Osteocyte (in vitro differentiated cells): ENCODE measurements around the gene ARL5A. TPM values are rescaled to one million over a fixed set of nuclear protein-coding genes. Genes with fewer than 3 reads are reported as not detected.
A peak's percentile ranks its signal among the peaks of the same experiment; 100 is the strongest.
"Not testable (repeated sequence)": the region's sequence is repeated elsewhere in the genome, so short reads cannot be mapped to it uniquely, and the experiment has no call there.

Experiments
- DNase-seq: peaks from one replicate; pipeline ENCODE4 v3.0.0; 2021; ENCODE audit warnings: mixed read lengths; ENCODE audit not compliant: unreplicated experiment; ENCODE audit errors: extremely low spot score
- H3K27ac Mint-ChIP-seq: one replicate; pipeline ENCODE4 v1.8.0; 2021; ENCODE audit warnings: mild to moderate bottlenecking, mixed read lengths; ENCODE audit not compliant: unreplicated experiment
- H3K27me3 Mint-ChIP-seq: one replicate; pipeline ENCODE4 v1.8.0; 2021; ENCODE audit warnings: mixed read lengths; ENCODE audit not compliant: unreplicated experiment
- H3K36me3 Mint-ChIP-seq: one replicate; pipeline ENCODE4 v1.8.0; 2021; ENCODE audit warnings: mixed read lengths; ENCODE audit not compliant: unreplicated experiment
- H3K4me1 Mint-ChIP-seq: one replicate; pipeline ENCODE4 v1.8.0; 2021; ENCODE audit warnings: mixed read lengths; ENCODE audit not compliant: unreplicated experiment
- H3K4me3 Mint-ChIP-seq: one replicate; pipeline ENCODE4 v1.8.0; 2021; ENCODE audit warnings: mild to moderate bottlenecking, moderate library complexity, mixed read lengths; ENCODE audit not compliant: unreplicated experiment
- H3K9me3 Mint-ChIP-seq: one replicate; pipeline ENCODE4 v1.8.0; 2021; ENCODE audit warnings: mixed read lengths; ENCODE audit not compliant: unreplicated experiment
- CTCF ChIP-seq: fragments of 200-600 bp; sonication (generic); IDR thresholded peaks from 2 replicates; pipeline ENCODE4 v1.5.0; 2021; ENCODE audit warnings: antibody characterized with exemption, mild to moderate bottlenecking, moderate library complexity
- long read RNA-seq: library from polyadenylated mRNA; unstranded; transcript quantifications from one replicate; pipeline ENCODE4 v2.0.0, GENCODE V29; 2021
- total RNA-seq: library from RNA; stranded (reverse); gene quantifications from 2 replicates; pipeline ENCODE4 v1.2.1, GENCODE V29; 2021

The ARL5A gene
- total RNA-seq, result 41.6 and 46.5 TPM in 2 replicates
- long read RNA-seq, full-length matches to known transcripts, result 32 of 42 reads
- long read RNA-seq, partial matches to known transcripts, result 3 of 42 reads
- long read RNA-seq, other reads (novel, unspliced or antisense), result 7 of 42 reads

- peak within 1 kb of the TSS; percentile 92 for H3K4me3 Mint-ChIP-seq
- no peak for TF ChIP-seq CTCF
- DNase-seq, result peak; percentile 98
- peaks cover 31% of the 10 kb centered on the region for H3K4me1 Mint-ChIP-seq
- H3K27ac Mint-ChIP-seq, result peak within 1 kb of the TSS; percentile 88
- H3K36me3 Mint-ChIP-seq, result no peaks in the 10 kb centered on the region
- H3K9me3 Mint-ChIP-seq, result no peaks in the 10 kb centered on the region
- peaks cover 2% of the 10 kb centered on the region for H3K27me3 Mint-ChIP-seq
These were observed at the start of gene ARL5A for GRCh38 chr2:151828143-151828889. ARL5A (minus strand) TSS chr2:151828421; CDS start chr2:151828176, 245 bp downstream.

GRCh38 chr2:151875631-151876030 is 47.4 kb upstream of the ARL5A start:
- not testable (repeated sequence) for H3K36me3 Mint-ChIP-seq, H3K9me3 Mint-ChIP-seq, H3K27ac Mint-ChIP-seq, H3K27me3 Mint-ChIP-seq, DNase-seq, H3K4me3 Mint-ChIP-seq
- H3K4me1 Mint-ChIP-seq, result peaks cover 42% of the 10 kb centered on the region

GRCh38 chr2:151872463-151872862 is 44.2 kb upstream of the ARL5A start:
- peak overlapping the region; percentile 58 for H3K27ac Mint-ChIP-seq
- peaks cover 17% of the 10 kb centered on the region for H3K4me1 Mint-ChIP-seq
- H3K4me3 Mint-ChIP-seq, result no peak overlapping the region
- H3K36me3 Mint-ChIP-seq, result no peaks in the 10 kb centered on the region
- TF ChIP-seq CTCF, result no peak
- H3K9me3 Mint-ChIP-seq, result no peaks in the 10 kb centered on the region
- no peak for DNase-seq
- H3K27me3 Mint-ChIP-seq, result peaks cover 15% of the 10 kb centered on the region

GRCh38 chr2:151869291-151869690 is 41.1 kb upstream of the ARL5A start:
- Mint-ChIP-seq H3K36me3 (no peaks in the 10 kb centered on the region), H3K27ac (no peak overlapping the region), H3K9me3 (no peaks in the 10 kb centered on the region), H3K4me3 (no peak overlapping the region), H3K4me1 (peaks cover 13% of the 10 kb centered on the region), H3K27me3 (peaks cover 21% of the 10 kb centered on the region)
- TF ChIP-seq CTCF, result no peak
- DNase-seq, result no peak

- H3K27ac Mint-ChIP-seq, result no peak overlapping the region
- no peaks in the 10 kb centered on the region for H3K9me3 Mint-ChIP-seq
- DNase-seq, result no peak
- H3K4me1 Mint-ChIP-seq, result peaks cover 13% of the 10 kb centered on the region
- no peaks in the 10 kb centered on the region for H3K36me3 Mint-ChIP-seq
- peaks cover 17% of the 10 kb centered on the region for H3K27me3 Mint-ChIP-seq
- H3K4me3 Mint-ChIP-seq, result no peak overlapping the region
- TF ChIP-seq CTCF, result no peak
These were observed 34.5 kb upstream of the ARL5A start for GRCh38 chr2:151862700-151863099.
